OCI-LY1 (cell line): Measurements from ENCODE around the gene RPL27A.

ENCODE experiments used
- CTCF ChIP-seq: fragments of 200-600 bp; sonication (generic), shearing (Covaris generic); IDR thresholded peaks from 2 replicates; pipeline ENCODE4 v1.5.1; 2017; ENCODE audit warnings: mild to moderate bottlenecking, antibody characterized with exemption, low read length, moderate library complexity, mixed read lengths
- EZH2 ChIP-seq: fragments of 200-600 bp; sonication (generic), shearing (Covaris generic); IDR thresholded peaks from 2 replicates; pipeline ENCODE4 v1.8.0; 2017; ENCODE audit warnings: borderline replicate concordance, mixed run types, mild to moderate bottlenecking, antibody characterized with exemption, low read length, moderate library complexity, mixed read lengths

DNA sequence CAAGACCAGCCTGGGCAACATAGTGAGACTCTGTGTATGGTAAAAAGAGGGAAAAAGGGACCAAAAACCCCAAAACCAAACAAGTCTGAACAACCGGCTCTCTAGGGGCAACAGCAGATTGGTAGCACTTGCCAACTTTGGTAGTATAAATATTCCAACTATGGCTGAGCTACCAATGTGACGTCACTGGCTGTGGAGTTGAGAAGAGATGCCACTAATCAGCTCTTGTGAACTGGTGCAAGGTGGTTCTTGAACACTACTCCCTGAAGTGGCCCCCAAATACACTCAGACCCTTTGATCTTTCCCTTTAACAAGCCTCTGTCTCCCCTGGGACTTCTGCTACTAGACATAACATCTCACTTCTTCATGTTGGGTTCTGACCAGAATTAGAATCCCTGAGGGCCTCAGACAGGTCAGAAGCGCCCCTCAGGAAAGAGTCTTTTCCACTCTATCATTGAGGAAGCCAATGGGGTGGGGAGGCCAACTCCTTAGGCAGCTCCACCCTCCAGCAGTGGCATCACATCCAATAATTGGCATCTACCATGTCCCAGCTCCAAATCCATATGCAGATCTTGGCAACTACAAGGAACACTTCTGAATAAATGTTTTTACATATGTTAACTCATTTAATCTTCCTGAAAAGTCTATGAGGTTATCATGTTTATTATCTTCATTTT is 49.2 kb downstream of the RPL27A start:
- TF ChIP-seq EZH2: no peak
- TF ChIP-seq CTCF: no peak
